GM12872 (cell line): ENCODE results near the gene RALGPS1.

Experiments
- TF ChIP-seq, protein P1 (sequence below): IDR thresholded peaks from 3 replicates; pipeline ENCODE4 v1.5.1; 2011; ENCODE audit warnings: low read depth, mild to moderate bottlenecking, low read length, moderate library complexity; ENCODE audit not compliant: insufficient read depth

RALGPS1 gene

GRCh38 chr9:127050591-127051001, 136.0 kb downstream of the RALGPS1 start:
- TF ChIP-seq, protein P1, sequence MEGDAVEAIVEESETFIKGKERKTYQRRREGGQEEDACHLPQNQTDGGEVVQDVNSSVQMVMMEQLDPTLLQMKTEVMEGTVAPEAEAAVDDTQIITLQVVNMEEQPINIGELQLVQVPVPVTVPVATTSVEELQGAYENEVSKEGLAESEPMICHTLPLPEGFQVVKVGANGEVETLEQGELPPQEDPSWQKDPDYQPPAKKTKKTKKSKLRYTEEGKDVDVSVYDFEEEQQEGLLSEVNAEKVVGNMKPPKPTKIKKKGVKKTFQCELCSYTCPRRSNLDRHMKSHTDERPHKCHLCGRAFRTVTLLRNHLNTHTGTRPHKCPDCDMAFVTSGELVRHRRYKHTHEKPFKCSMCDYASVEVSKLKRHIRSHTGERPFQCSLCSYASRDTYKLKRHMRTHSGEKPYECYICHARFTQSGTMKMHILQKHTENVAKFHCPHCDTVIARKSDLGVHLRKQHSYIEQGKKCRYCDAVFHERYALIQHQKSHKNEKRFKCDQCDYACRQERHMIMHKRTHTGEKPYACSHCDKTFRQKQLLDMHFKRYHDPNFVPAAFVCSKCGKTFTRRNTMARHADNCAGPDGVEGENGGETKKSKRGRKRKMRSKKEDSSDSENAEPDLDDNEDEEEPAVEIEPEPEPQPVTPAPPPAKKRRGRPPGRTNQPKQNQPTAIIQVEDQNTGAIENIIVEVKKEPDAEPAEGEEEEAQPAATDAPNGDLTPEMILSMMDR = no peak

DNA sequence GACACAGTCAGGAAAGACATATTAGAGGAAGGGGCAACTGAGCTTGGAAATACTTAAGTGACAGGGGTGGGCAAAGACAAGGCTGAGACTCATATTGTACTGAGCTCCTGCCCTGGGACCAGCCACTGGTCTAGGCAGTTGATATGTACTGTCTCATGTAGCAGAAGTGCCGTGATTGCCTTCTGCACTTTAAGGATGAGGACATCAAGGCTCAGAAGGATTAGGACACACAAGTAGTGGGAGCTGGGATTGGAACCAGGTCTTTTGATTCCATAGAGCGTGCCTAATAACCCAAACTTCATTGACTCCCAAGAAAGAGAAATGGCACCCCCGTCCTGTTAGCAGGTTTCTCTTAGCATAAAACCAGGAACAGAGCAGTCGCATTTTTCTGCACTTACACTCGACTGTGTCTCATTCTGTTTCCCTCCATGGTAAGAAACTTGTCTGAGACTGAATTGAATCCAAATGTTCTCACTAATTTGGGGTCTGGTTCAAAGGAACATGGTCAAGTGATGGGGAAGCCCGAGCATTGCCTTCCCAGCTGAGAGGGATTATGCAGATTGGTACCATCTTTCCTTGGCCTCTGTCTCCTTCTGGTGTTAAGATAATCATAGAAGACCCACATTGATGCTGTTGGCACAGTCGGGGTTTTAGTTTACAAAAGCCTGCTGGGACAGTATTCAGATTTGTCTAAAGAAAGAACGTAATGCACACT, 137.5 kb downstream of the RALGPS1 start:
- TF ChIP-seq, protein P1 = no peak

GRCh38 chr9:127053057-127053821, 138.7 kb downstream of the RALGPS1 start:
- TF ChIP-seq, protein P1 = no peak

DNA sequence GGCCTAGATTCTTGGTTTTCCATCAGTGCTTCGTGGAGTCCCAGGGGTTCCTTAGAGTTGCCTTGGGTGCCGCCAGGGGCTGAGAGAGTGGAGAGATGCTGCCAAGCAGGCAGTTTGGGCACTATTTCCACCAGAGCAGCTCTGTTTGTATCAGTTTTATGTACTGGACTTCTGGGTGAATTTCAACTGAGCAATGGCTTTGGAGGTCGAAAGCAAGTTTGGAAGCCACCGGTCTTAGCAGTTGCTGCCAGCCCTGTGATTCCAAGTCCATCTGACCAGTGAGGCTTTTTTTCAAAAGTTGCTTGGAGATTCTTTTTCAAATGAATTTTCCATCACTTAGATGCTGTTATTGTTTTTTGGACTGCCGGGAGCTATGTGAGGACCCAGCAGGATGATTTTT, 139.4 kb downstream of the RALGPS1 start:
- TF ChIP-seq, protein P1 = no peak

DNA sequence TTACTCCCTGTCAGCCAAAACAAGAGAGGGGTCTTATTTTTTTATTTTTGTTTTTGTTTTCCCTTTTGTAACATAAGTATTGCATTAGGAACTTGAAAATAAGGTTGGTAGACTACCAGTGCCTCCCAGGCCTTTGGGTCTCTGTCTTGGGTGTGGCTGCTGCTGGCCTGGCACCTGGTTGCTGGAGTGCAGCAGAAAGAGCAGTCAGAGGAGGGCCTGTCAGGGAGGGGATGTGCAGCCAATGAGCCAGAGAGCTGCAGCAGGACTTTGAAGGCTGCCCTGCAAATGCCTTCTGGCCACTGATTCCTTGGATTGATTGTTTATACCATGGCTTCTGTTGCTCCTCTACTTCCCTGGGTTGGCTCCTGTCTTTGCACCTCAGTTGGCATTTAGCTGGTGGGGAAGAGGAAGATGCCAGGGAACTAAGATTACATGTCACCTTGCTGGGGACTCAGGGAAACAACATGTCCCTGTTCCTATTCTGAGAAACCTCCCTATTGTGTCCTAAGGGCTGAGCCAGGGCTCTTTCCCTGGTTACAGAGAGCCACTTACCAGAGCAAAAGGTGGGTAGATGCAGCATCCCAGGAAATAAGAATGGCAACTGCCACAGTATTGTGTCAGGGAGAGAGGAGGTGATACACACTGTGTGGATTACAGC, 141.3 kb downstream of the RALGPS1 start:
- TF ChIP-seq, protein P1 = no peak

DNA sequence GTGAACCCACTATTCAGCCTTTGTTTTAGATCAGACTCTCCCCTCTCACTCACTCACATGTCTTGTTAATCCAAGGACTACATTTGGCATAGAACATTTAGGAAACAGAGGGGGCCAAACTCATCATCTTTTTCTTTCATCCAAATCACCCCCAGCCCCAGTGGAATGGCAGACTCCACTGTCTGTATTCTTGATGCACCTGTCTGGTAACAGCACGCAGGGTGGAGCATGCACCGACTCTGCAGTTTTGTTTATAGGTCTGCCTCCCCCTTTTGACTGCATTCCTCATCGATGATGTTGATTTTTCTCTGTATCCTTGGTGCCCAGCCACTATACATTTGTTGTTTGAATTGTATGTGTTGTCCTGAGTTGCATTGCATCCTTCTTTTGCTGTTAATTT, 141.9 kb downstream of the RALGPS1 start:
- TF ChIP-seq, protein P1 = no peak

GRCh38 chr9:127058011-127058644, 143.5 kb downstream of the RALGPS1 start:
- TF ChIP-seq, protein P1 = no peak
